ENCODE results near the gene HTRA2. TPM values are rescaled to one million over a fixed set of nuclear protein-coding genes. Genes with fewer than 3 reads are reported as not detected.

HTRA2 gene
- total and polyA plus RNA-seq, 9 of the 15 experiments (the other 6 are each of a cell fraction or from before 2014, with no cell fraction given): 54.2 to 71.2 (median 65.8) TPM

DNA sequence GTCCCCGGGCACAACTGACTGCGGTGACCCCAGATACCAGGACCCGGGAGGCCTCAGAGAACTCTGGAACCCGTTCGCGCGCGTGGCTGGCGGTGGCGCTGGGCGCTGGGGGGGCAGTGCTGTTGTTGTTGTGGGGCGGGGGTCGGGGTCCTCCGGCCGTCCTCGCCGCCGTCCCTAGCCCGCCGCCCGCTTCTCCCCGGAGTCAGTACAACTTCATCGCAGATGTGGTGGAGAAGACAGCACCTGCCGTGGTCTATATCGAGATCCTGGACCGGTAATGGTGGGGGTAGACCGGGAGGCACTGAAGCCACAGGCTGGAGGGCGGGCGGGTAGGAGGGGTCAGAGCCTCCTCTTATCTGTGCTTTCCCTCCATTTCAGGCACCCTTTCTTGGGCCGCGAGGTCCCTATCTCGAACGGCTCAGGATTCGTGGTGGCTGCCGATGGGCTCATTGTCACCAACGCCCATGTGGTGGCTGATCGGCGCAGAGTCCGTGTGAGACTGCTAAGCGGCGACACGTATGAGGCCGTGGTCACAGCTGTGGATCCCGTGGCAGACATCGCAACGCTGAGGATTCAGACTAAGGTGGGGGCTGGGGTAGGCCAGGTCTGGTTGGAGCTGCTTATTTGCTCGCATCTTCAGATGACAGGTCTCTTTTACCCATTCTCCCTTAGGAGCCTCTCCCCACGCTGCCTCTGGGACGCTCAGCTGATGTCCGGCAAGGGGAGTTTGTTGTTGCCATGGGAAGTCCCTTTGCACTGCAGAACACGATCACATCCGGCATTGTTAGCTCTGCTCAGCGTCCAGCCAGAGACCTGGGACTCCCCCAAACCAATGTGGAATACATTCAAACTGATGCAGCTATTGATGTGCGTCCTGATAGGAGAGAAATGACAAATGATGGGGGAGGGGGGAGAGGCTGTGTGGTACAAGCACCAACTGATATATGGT lies 780 bp downstream of the HTRA2 start (continued):
- TF ChIP-seq ETS1 (conservative IDR thresholded peaks at IDR 0.05; ENCODE audit: control insufficient read depth, low read depth, low read length) (0 out of 2 replicates have a peak, but pooled peaks have one; percentile 39), E2F8 (IDR thresholded peaks at IDR 0.05; ENCODE audit: low read depth, partially characterized antibody) (peak; percentile 45), KDM1A (IDR thresholded peaks at IDR 0.05) (0 out of 4 replicates have a peak, but pooled peaks of 1 of the 2 experiments have one; percentile 60), KLF1 (tag; IDR thresholded peaks at IDR 0.05) (peak; percentile 19; the same call in 1 of the 2 replicates), HCFC1 (IDR thresholded peaks at IDR 0.05; ENCODE audit: low read depth, low read length) (0 out of 2 replicates have a peak, but pooled peaks have one; percentile 1), ZNF75A (CRISPR knock-in tag; IDR thresholded peaks at IDR 0.05) (no peak), NFRKB (IDR thresholded peaks at IDR 0.05; ENCODE audit: low read depth) (peak; percentile 62; the same call in 1 of the 2 replicates), ELF4 (CRISPR knock-in tag; IDR thresholded peaks at IDR 0.05) (no peak), KLF6 (CRISPR knock-in tag; IDR thresholded peaks at IDR 0.05; ENCODE audit: borderline replicate concordance) (no peak)
- TF ChIP-seq, protein P1, sequence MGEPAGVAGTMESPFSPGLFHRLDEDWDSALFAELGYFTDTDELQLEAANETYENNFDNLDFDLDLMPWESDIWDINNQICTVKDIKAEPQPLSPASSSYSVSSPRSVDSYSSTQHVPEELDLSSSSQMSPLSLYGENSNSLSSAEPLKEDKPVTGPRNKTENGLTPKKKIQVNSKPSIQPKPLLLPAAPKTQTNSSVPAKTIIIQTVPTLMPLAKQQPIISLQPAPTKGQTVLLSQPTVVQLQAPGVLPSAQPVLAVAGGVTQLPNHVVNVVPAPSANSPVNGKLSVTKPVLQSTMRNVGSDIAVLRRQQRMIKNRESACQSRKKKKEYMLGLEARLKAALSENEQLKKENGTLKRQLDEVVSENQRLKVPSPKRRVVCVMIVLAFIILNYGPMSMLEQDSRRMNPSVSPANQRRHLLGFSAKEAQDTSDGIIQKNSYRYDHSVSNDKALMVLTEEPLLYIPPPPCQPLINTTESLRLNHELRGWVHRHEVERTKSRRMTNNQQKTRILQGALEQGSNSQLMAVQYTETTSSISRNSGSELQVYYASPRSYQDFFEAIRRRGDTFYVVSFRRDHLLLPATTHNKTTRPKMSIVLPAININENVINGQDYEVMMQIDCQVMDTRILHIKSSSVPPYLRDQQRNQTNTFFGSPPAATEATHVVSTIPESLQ (CRISPR knock-in tag; IDR thresholded peaks at IDR 0.05): 0 out of 2 replicates have a peak, but pooled peaks have one; percentile 76

All from K562 (cell line).